ENCODE data around the gene FOXC2.

Gene FOXC2

GRCh38 chr16:86567701-86568581, 1.3 kb downstream of the FOXC2 start:
- H3K4me1 ChIP-seq (ENCODE audit: control insufficient read depth, insufficient read depth, low read length), result peaks cover 7% of the 10 kb centered on the region
- no peaks in the 10 kb centered on the region for H3K9me3 ChIP-seq (ENCODE audit: control insufficient read depth, low read length)
- H3K27me3 ChIP-seq (ENCODE audit: control insufficient read depth, insufficient read depth, low read length, poor library complexity, severe bottlenecking), result peaks cover 100% of the 10 kb centered on the region
- no peaks in the 10 kb centered on the region for H3K36me3 ChIP-seq (ENCODE audit: control insufficient read depth, insufficient read depth, low read length)
- no peak overlapping the region for H3K27ac ChIP-seq (ENCODE audit: insufficient read depth, low read depth, low read length, poor library complexity, severe bottlenecking)
- peak overlapping the region; percentile 34 for H3K4me3 ChIP-seq (ENCODE audit: insufficient read depth, low read depth, low read length)
- 1% methylated on average over 116 of the region's 116 CpGs for WGBS, 2 experiments

GRCh38 chr16:86568677-86569623, 2.3 kb downstream of the FOXC2 start:
- H3K4me1 ChIP-seq (ENCODE audit: control insufficient read depth, insufficient read depth, low read length), result peaks cover 7% of the 10 kb centered on the region
- WGBS, 2 experiments, result 3% methylated on average over 32 of the region's 33 CpGs
- no peaks in the 10 kb centered on the region for H3K9me3 ChIP-seq (ENCODE audit: control insufficient read depth, low read length)
- no peaks in the 10 kb centered on the region for H3K36me3 ChIP-seq (ENCODE audit: control insufficient read depth, insufficient read depth, low read length)
- H3K4me3 ChIP-seq (ENCODE audit: insufficient read depth, low read depth, low read length), result peak overlapping the region; percentile 34
- no peak overlapping the region for H3K27ac ChIP-seq (ENCODE audit: insufficient read depth, low read depth, low read length, poor library complexity, severe bottlenecking)
- peaks cover 100% of the 10 kb centered on the region for H3K27me3 ChIP-seq (ENCODE audit: control insufficient read depth, insufficient read depth, low read length, poor library complexity, severe bottlenecking)

GRCh38 chr16:86569701-86570447, 3.2 kb downstream of the FOXC2 start:
- Histone ChIP-seq H3K27ac (ENCODE audit: insufficient read depth, low read depth, low read length, poor library complexity, severe bottlenecking) (no peak overlapping the region), H3K4me3 (ENCODE audit: insufficient read depth, low read depth, low read length) (peak overlapping the region; percentile 8), H3K36me3 (ENCODE audit: control insufficient read depth, insufficient read depth, low read length) (no peaks in the 10 kb centered on the region), H3K27me3 (ENCODE audit: control insufficient read depth, insufficient read depth, low read length, poor library complexity, severe bottlenecking) (peaks cover 100% of the 10 kb centered on the region), H3K9me3 (ENCODE audit: control insufficient read depth, low read length) (no peaks in the 10 kb centered on the region), H3K4me1 (ENCODE audit: control insufficient read depth, insufficient read depth, low read length) (no peaks in the 10 kb centered on the region)
- 16% methylated on average over 11 to 13 of the region's 13 CpGs for WGBS, 2 experiments

GRCh38 chr16:86570558-86571529, 4.2 kb downstream of the FOXC2 start:
- H3K4me3 ChIP-seq (ENCODE audit: insufficient read depth, low read depth, low read length), result peak overlapping the region; percentile 4
- peaks cover 100% of the 10 kb centered on the region for H3K27me3 ChIP-seq (ENCODE audit: control insufficient read depth, insufficient read depth, low read length, poor library complexity, severe bottlenecking)
- H3K4me1 ChIP-seq (ENCODE audit: control insufficient read depth, insufficient read depth, low read length), result peaks cover 4% of the 10 kb centered on the region
- 13 to 18% methylated on average over 28 of the region's 28 CpGs for WGBS, 2 experiments
- H3K36me3 ChIP-seq (ENCODE audit: control insufficient read depth, insufficient read depth, low read length), result no peaks in the 10 kb centered on the region
- no peak overlapping the region for H3K27ac ChIP-seq (ENCODE audit: insufficient read depth, low read depth, low read length, poor library complexity, severe bottlenecking)
- H3K9me3 ChIP-seq (ENCODE audit: control insufficient read depth, low read length), result no peaks in the 10 kb centered on the region

- H3K4me3 ChIP-seq (ENCODE audit: insufficient read depth, low read depth, low read length), result no peak overlapping the region
- 40 to 45% methylated on average over 10 of the region's 10 CpGs for WGBS, 2 experiments
- H3K27me3 ChIP-seq (ENCODE audit: control insufficient read depth, insufficient read depth, low read length, poor library complexity, severe bottlenecking), result peaks cover 100% of the 10 kb centered on the region
- peaks cover 7% of the 10 kb centered on the region for H3K4me1 ChIP-seq (ENCODE audit: control insufficient read depth, insufficient read depth, low read length)
- no peaks in the 10 kb centered on the region for H3K36me3 ChIP-seq (ENCODE audit: control insufficient read depth, insufficient read depth, low read length)
- no peaks in the 10 kb centered on the region for H3K9me3 ChIP-seq (ENCODE audit: control insufficient read depth, low read length)
- no peak overlapping the region for H3K27ac ChIP-seq (ENCODE audit: insufficient read depth, low read depth, low read length, poor library complexity, severe bottlenecking)
Observed at GRCh38 chr16:86571530-86571915, 4.9 kb downstream of the FOXC2 start.

- H3K27me3 ChIP-seq (ENCODE audit: control insufficient read depth, insufficient read depth, low read length, poor library complexity, severe bottlenecking), result peaks cover 100% of the 10 kb centered on the region
- WGBS, 2 experiments, result 80 to 87% methylated on average over 12 of the region's 12 CpGs
- H3K27ac ChIP-seq (ENCODE audit: insufficient read depth, low read depth, low read length, poor library complexity, severe bottlenecking), result no peak overlapping the region
- no peak overlapping the region for H3K4me3 ChIP-seq (ENCODE audit: insufficient read depth, low read depth, low read length)
- H3K36me3 ChIP-seq (ENCODE audit: control insufficient read depth, insufficient read depth, low read length), result no peaks in the 10 kb centered on the region
- H3K4me1 ChIP-seq (ENCODE audit: control insufficient read depth, insufficient read depth, low read length), result peaks cover 12% of the 10 kb centered on the region
- no peaks in the 10 kb centered on the region for H3K9me3 ChIP-seq (ENCODE audit: control insufficient read depth, low read length)
Observed at GRCh38 chr16:86572041-86572521, 5.5 kb downstream of the FOXC2 start.

- H3K9me3 ChIP-seq (ENCODE audit: control insufficient read depth, low read length), result no peaks in the 10 kb centered on the region
- 83 to 89% methylated on average over 7 to 8 of the region's 8 CpGs for WGBS, 2 experiments
- H3K4me1 ChIP-seq (ENCODE audit: control insufficient read depth, insufficient read depth, low read length), result peaks cover 17% of the 10 kb centered on the region
- no peak overlapping the region for H3K27ac ChIP-seq (ENCODE audit: insufficient read depth, low read depth, low read length, poor library complexity, severe bottlenecking)
- H3K4me3 ChIP-seq (ENCODE audit: insufficient read depth, low read depth, low read length), result no peak overlapping the region
- peaks cover 100% of the 10 kb centered on the region for H3K27me3 ChIP-seq (ENCODE audit: control insufficient read depth, insufficient read depth, low read length, poor library complexity, severe bottlenecking)
- no peaks in the 10 kb centered on the region for H3K36me3 ChIP-seq (ENCODE audit: control insufficient read depth, insufficient read depth, low read length)
Observed at GRCh38 chr16:86572606-86573005, 6.0 kb downstream of the FOXC2 start.

- no peaks in the 10 kb centered on the region for H3K9me3 ChIP-seq (ENCODE audit: control insufficient read depth, low read length)
- H3K27me3 ChIP-seq (ENCODE audit: control insufficient read depth, insufficient read depth, low read length, poor library complexity, severe bottlenecking), result peaks cover 100% of the 10 kb centered on the region
- no peak overlapping the region for H3K4me3 ChIP-seq (ENCODE audit: insufficient read depth, low read depth, low read length)
- no peaks in the 10 kb centered on the region for H3K36me3 ChIP-seq (ENCODE audit: control insufficient read depth, insufficient read depth, low read length)
- no peak overlapping the region for H3K27ac ChIP-seq (ENCODE audit: insufficient read depth, low read depth, low read length, poor library complexity, severe bottlenecking)
- 29 to 30% methylated on average over 8 of the region's 8 CpGs for WGBS, 2 experiments
- H3K4me1 ChIP-seq (ENCODE audit: control insufficient read depth, insufficient read depth, low read length), result peaks cover 17% of the 10 kb centered on the region
Observed at GRCh38 chr16:86573215-86573614, 6.6 kb downstream of the FOXC2 start.

Measured in ectodermal cell (in vitro differentiated cells).